ENCODE results near the gene AP3M1.
A peak's percentile ranks its signal among the peaks of the same experiment; 100 is the strongest.
"Not testable (repeated sequence)": the region's sequence is repeated elsewhere in the genome, so short reads cannot be mapped to it uniquely, and the experiment has no call there.

AP3M1 gene, protein sequence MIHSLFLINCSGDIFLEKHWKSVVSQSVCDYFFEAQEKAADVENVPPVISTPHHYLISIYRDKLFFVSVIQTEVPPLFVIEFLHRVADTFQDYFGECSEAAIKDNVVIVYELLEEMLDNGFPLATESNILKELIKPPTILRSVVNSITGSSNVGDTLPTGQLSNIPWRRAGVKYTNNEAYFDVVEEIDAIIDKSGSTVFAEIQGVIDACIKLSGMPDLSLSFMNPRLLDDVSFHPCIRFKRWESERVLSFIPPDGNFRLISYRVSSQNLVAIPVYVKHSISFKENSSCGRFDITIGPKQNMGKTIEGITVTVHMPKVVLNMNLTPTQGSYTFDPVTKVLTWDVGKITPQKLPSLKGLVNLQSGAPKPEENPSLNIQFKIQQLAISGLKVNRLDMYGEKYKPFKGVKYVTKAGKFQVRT

GRCh38 chr10:74150204-74150989 is at the start of gene AP3M1:
Gene AP3M1, minus strand, starts transcription at chr10:74150828. Its CDS starts 12,449 bp downstream, at chr10:74138379.
- peak; percentile 90 for DNase-seq (ENCODE audit: low spot score)

DNA sequence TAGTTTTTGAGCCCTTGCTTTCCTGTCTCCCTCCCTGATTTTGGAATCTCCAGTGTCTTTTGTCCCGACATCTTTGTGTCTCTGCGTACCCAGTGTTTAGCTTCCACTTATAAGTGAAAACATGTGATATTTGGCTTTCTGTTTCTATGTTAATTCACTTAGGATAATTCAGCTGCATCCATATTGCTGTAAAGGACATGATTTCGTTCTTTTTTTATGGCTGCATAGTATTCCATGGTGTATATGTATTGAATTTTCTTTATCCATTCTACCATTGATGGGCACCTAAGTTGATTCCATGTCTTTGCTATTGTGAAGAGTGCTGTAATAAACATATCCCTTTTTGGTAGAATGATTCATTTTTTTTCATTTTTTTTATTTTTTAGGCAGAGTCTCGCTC is 48.7 kb upstream of the AP3M1 start:
- no peak for DNase-seq (ENCODE audit: low spot score)

GRCh38 chr10:74194999-74195398 is 44.4 kb upstream of the AP3M1 start:
- no peak for DNase-seq (ENCODE audit: low spot score)

- no peak for DNase-seq (ENCODE audit: low spot score)
Measured at GRCh38 chr10:74194545-74194944, 43.9 kb upstream of the AP3M1 start.

DNA sequence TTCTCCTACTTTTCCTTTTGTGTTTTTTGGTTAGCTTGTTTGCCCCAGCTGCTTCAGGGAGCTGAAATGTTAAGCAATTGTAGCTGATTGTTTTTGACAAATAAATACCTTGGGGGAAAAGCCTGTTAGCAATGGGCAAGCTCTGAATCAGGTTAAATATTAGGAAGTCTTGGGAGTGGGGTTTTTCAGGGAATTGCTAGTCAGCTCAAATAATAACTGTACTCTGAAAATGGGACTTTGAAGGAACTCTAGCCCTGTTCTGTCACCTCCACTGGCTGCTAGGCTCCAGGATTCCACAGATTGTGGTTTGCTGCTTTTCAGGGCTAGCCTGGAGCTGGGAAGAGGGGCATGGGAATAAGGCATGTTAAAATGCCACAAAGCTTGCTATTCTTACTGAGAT is 39.9 kb upstream of the AP3M1 start:
- DNase-seq (ENCODE audit: low spot score), result no peak

GRCh38 chr10:74189999-74190421 is 39.4 kb upstream of the AP3M1 start:
- DNase-seq (ENCODE audit: low spot score), result no peak

DNA sequence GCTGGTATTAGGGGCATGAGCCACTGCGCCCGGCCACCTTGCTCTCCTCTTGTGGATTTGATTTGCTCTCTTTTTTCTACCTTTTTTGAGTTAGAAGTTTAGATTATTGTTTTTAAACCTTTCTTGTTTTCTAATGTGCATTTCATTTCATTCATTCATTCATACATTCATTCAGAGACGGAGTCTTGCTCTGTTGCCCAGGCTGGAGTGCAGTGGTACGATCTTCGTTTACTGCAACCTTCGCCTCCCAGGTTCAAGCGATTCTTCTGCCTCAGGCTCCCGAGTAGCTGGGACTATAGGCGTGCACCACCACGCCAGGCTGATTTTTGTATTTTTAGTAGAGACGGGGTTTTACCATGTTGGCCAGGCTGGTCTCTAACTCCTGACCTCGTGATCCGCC is 38.0 kb upstream of the AP3M1 start:
- not testable (repeated sequence) for DNase-seq (ENCODE audit: low spot score)

- DNase-seq (ENCODE audit: low spot score), result no peak
Measured at GRCh38 chr10:74187237-74187636, 36.6 kb upstream of the AP3M1 start.

GRCh38 chr10:74186678-74187077 is 36.0 kb upstream of the AP3M1 start:
- no peak for DNase-seq (ENCODE audit: low spot score)

DNA sequence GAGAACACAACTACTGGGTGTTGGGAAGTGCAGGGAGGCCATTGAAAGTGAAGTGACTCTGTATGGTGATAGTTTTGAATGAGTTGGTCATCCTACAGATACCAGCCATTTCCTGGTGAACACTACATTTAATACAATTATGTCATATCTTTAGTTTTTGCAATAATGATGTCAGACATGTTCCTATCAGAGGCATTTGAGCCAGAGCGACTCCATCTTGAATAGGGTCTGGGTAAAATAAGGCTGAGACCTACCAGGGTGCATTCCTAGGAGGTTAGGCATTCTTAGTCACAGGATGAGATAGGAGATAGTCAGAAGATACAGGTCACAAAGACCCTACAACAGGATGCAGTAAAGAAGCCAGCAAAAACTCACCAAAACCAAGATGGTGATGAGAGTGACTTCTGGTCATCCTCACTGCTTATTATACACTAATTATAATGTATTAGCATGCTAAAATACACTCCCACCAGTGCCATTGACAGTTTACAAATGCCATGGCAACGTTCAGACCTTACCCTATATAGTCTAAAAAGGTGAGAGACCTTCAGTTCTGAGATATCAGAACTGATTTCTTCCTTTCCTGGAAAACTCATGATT is 28.6 kb upstream of the AP3M1 start:
- no peak for DNase-seq (ENCODE audit: low spot score)

DNA sequence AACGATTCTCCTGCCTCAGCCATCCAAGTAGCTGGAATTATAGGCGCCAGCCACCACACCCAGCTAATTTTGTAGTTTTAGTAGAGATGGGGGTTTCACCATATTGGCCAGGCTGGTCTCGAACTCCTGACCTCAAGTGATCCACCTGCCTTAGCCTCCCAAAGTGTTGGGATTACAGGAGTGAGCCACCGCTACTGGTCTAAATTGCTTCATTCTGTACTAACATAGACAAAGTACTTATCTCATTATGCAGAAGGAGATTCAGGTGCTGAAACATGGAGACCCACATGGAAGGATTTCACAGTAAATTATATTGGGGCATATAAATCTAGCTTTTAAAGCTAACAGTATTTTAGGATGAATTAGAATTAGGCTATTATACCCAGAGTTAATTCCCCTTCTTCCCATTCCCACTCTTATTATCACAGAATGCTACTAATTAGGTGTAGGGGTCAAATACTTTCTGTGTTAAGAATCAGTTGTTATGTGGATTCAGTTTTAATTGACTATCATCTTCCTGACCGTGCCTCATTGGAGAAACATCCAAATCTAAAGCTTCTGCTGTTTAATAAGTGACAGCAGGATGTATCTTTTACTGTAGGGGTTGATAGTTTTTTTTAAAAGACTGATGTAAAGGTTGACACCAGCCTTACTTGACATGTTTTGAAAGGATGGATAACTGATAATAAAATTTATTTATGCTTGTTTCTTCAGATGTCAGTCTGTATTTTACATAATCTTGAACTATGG is 27.6 kb upstream of the AP3M1 start:
- DNase-seq (ENCODE audit: low spot score), result no peak

GRCh38 chr10:74177140-74177677 is 26.6 kb upstream of the AP3M1 start:
- no peak for DNase-seq (ENCODE audit: low spot score)

DNA sequence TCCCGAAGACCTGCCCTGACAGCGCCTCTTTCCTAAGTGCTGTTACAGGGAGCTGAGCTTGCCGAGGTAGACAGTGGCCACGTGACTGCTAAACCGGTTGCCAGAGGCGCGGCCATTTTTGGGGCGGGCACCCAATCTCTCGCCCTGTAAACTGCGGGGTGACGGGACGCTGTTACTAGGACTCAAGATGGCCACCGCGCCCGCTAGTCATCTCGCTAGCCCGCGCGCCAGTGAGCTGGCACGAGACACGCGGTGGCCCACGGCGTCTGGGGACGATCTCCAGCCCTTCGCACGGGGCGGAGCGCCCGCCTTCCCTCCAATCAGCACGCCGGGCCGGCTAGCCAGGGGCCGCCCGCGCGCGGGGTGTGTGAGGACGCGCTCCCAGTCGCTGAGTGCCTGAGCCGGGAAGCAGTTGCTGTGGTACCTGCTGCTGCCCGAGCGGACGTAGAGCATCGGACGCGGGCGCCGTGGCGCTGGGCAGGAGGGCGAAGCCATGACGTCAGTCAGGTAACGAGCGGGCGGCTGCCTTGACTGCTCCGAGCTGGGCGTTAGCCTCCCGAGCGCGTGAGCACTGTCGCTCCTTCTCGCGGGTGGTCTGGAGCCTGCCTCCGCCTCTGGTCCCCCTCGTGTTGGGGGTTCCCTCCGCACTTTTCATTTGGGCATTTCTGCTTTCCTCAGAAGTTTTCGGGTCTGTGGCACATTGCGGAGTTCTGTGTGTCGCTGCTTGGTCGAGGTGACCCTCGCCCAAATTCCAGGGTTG is 25.9 kb upstream of the AP3M1 start:
- DNase-seq (ENCODE audit: low spot score), result peak; percentile 95

- no peak for DNase-seq (ENCODE audit: low spot score)
Measured at GRCh38 chr10:74175510-74176379, 25.1 kb upstream of the AP3M1 start.

DNA sequence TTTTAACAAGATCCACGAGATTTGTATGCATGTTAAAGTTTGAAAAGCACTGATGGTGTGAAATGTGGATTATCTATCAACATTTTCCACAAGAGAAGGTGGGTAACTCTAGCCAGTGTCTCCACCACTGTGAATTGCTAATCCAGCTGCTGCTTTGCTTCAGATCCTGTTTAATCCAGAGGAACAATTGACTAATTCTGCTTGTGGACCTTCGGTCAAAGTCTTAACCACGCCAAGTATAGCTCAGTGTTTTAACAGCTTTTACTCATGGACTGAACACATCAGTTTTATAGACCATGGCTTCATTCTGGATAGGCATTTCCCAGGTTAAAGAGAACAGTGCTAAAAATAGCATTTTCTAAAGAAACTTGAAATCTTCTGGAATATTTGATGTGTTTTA is 23.9 kb upstream of the AP3M1 start:
- no peak for DNase-seq (ENCODE audit: low spot score)

GRCh38 chr10:74171625-74172024 is 21.0 kb upstream of the AP3M1 start:
- no peak for DNase-seq (ENCODE audit: low spot score)

- no peak for DNase-seq (ENCODE audit: low spot score)
Measured at GRCh38 chr10:74167443-74167842, 16.8 kb upstream of the AP3M1 start.

DNA sequence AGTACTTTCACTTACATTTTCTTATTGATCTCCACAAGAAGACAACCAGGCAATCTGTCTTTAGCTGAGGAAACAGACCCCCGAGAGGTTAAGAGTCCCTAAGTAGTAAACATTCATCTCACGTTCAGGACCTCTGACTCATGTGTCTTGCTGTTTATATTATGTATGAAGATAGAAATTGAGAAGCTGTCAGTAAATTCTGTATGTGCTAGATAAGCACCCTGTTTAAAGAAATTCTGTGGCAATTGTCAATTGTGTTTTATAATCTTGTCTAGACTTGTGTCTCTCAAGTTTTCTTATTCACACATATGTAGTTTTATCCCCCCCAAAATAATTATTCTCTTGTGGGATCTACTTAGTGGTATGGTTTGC is 14.9 kb upstream of the AP3M1 start:
- no peak for DNase-seq (ENCODE audit: low spot score)

GRCh38 chr10:74164716-74165529 is 14.3 kb upstream of the AP3M1 start:
- DNase-seq (ENCODE audit: low spot score), result no peak

All from left forelimb (tissue), 1 donor.